ENCODE results near the gene GTF2H1. TPM values are rescaled to one million over a fixed set of nuclear protein-coding genes. Genes with fewer than 3 reads are reported as not detected.
"Not testable (repeated sequence)": the region's sequence is repeated elsewhere in the genome, so short reads cannot be mapped to it uniquely, and the experiment has no call there.

GTF2H1 gene
- total RNA-seq, 2 donors from 2014 or later: 29.3 to 30.0 TPM

DNA sequence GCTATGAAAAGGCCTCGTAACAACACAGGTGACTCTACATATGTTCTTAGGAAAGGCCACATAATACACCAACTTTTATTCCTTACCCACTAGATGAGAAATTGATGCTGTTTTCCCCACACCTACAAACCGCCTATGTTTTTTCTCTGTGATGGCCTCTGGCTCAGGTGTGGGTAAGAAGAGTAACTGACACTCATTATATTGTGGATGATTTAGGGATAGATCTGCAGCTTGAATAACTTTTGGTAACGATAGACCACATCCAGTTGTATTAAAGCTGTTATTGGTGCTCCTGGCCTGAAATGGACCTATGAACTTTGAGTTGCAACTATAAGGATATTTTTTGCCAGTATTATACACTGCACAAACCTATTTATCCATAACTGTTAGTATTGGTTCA is 75.6 kb downstream of the GTF2H1 start:
- intact Hi-C loops (cut with DNase I, micrococcal nuclease): loop anchor here in 1 of 2 donors (5.0 to 10.0 kb wide), 2 partner anchors 76 to 117 kb away; partner anchors contain the start of genes GTF2H1 and HPS5
- DNase-seq (no peak), ATAC-seq (no peak)

DNA sequence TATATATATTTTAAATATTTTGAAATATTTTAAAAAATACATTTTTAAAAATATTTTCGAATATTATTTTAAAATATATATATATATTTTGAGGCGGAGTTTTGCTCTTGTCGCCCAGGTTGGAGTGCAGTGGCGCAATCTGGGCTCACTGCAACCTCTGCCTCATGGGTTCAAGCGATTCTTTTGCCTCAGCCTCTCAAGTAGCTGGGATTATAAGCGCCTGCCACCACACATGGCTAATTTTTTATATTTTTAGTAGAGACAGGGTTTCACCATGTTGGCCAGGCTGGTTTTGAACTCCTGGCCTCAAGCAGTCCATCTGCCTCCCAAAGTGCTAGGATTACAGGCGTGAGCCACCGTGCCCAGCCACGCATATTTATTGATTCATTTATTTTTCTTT is 78.7 kb downstream of the GTF2H1 start:
- DNase-seq; intact Hi-C loops (cut with DNase I, micrococcal nuclease): not testable (repeated sequence)

DNA sequence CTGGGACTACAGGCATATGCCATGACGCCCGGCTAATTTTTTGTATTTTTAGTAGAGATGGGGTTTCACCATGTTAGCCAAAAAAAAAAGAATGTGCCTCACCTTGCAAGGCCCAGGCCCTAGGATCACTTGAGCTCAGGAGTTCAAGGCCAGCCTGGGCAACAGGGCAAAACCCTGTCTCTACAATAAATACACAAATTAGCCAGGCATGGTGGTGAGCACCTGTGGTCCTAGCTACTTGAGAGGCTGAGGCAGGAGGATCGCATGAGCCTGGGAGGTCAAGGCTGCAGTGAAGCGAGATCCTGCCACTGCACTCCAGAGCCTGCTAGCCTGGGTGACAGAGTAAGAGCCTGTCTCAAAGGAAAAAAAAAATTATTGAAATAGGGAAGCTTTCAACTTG is 81.7 kb downstream of the GTF2H1 start:
- intact Hi-C loops (cut with DNase I, micrococcal nuclease): no loop called here
- ATAC-seq (no peak), DNase-seq (no peak)

More for the DNA sequence above, 78.7 kb downstream of the GTF2H1 start:
- not testable (repeated sequence) for ATAC-seq

GRCh38 chr11:18407400-18407799 is 85.0 kb downstream of the GTF2H1 start:
- intact Hi-C loops (cut with DNase I, micrococcal nuclease); DNase-seq: not testable (repeated sequence)
- ATAC-seq: peak; percentile 60

DNA sequence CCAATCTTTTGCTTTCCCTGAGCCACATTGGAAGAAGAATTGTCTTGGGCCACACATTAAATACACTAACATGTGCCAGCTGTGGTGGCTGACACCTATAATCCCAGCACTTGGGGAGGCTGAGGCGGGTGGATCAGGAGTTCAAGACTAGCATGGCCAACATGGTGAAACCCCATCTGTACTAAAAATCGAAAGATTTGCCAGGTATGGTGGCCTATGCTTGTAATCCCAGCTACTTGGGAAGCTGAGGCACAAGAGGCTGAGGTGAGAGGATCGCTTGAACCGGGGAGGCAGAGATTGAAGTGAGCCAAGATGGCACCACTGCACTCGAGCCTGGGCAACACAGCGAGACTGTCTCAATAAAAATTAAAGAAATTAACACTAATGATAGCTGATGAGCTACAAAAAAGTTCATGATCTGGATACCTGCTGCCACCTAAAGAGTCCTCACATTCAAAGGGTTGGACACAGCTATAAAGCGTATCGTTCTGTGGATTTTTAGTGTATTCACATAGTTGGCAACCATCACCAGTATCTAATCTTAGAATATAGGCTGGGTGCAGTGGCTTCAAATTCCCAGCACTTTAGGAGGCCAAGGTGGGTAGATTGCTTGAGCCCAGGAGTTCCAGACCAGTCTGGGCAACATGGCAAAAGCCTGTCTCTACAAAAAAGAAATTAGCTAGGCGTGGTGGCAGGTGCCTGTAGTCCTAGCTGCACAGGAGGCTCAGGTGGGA is 86.4 kb downstream of the GTF2H1 start:
- intact Hi-C loops (cut with DNase I, micrococcal nuclease): no loop called here
- ATAC-seq: no peak
- DNase-seq: no peak

- no peak for ATAC-seq
Measured at GRCh38 chr11:18416459-18416858, 94.1 kb downstream of the GTF2H1 start.

More at GRCh38 chr11:18416459-18416858, 94.1 kb downstream of the GTF2H1 start:
- intact Hi-C loops (cut with DNase I, micrococcal nuclease): no loop called here
- no peak for DNase-seq

Small RNA genes within 50 kb of the gene (microRNA-seq; reads per million reads assigned to microRNA genes)
- 0 to 0.53 reads per million in 2 donors for gene MIR3159

Other genes starting within 250 kb of the GTF2H1 start
- gene SAAL1, start 216.5 kb upstream of the GTF2H1 start, total RNA-seq: 10 to 100 TPM; 10.3 to 10.6 TPM
- not detected for gene MRGPRX3, start 190.0 kb upstream of the GTF2H1 start, total RNA-seq
- not detected for gene MRGPRX4, start 149.7 kb upstream of the GTF2H1 start, total RNA-seq
- gene SAA4, start 85.8 kb upstream of the GTF2H1 start, total RNA-seq: not detected
- 1 to 10 TPM in 1 of 2 donors, under 1 TPM in 1; 0.58 to 1.1 TPM for gene SAA2, start 73.9 kb upstream of the GTF2H1 start, total RNA-seq
- 10 to 100 TPM in 1 of 2 donors, 1 to 10 TPM in 1; 3.1 to 11.3 TPM for gene SAA1, start 56.3 kb upstream of the GTF2H1 start, total RNA-seq
- gene HPS5, start 427 bp upstream of the GTF2H1 start, total RNA-seq: 10 to 100 TPM in 1 of 2 donors, 1 to 10 TPM in 1; 8.4 to 12.9 TPM
- 100 to 1,000 TPM; 513 to 576 TPM for gene LDHA, start 72.0 kb downstream of the GTF2H1 start, total RNA-seq
- 1 to 10 TPM in 1 of 2 donors, not detected in 1; 1.9 TPM for gene LDHC, start 89.8 kb downstream of the GTF2H1 start, total RNA-seq
- gene LDHAL6A, start 133.3 kb downstream of the GTF2H1 start, total RNA-seq: not detected
- 10 to 100 TPM; 58.4 to 75.2 TPM for gene TSG101, start 204.4 kb downstream of the GTF2H1 start, total RNA-seq

All from left colon (tissue), 2 donors.